Psoas muscle (tissue), 8 donors: ENCODE results near the gene IGFBP6. TPM values are rescaled to one million over a fixed set of nuclear protein-coding genes. Genes with fewer than 3 reads are reported as not detected.

Experiments used
- ATAC-seq, 4 donors: fragments of 200-7000 bp; cut with Tn5 transposase; one replicate each; pipeline ENCODE4 v1.9.1; 2020; ENCODE audit warnings: moderate library complexity in 3 of 4, mild to moderate bottlenecking in 2 of 4
- DNase-seq, 2 donors: peaks; one replicate each; pipeline ENCODE4 v3.0.0-alpha.2; 2020
- H3K27ac ChIP-seq: fragments of 200-600 bp; one replicate; pipeline ENCODE4 v1.8.0; 2022
- H3K27me3 ChIP-seq, 3 donors: fragments of 200-600 bp in 1 of 3; one replicate each; pipeline versions ENCODE4 v1.6.1 to v1.8.0; 2013 to 2022; ENCODE audit warnings: low read length in 2 of 3, mild to moderate bottlenecking in 2 of 3, moderate library complexity in 1 of 3; ENCODE audit not compliant: insufficient read depth in 3 of 3
- H3K36me3 ChIP-seq, 2 donors: fragments of 200-600 bp in 1 of 2; one replicate each; pipeline versions ENCODE4 v1.6.1 to v1.8.0; 2013 to 2022; ENCODE audit warnings: low read depth in 1 of 2, mild to moderate bottlenecking in 1 of 2, moderate library complexity in 1 of 2; ENCODE audit not compliant: insufficient read depth in 1 of 2
- H3K4me1 ChIP-seq: fragments of 200-600 bp; one replicate; pipeline ENCODE4 v1.8.0; 2022
- H3K4me3 ChIP-seq: fragments of 200-600 bp; one replicate; pipeline ENCODE4 v1.8.0; 2022; ENCODE audit warnings: mild to moderate bottlenecking
- H3K9me3 ChIP-seq: fragments of 200-600 bp; one replicate; pipeline ENCODE4 v1.8.0; 2022
- CTCF ChIP-seq: fragments of 200-600 bp; IDR thresholded peaks from one replicate; pipeline ENCODE4 v1.8.0; 2022; ENCODE audit warnings: antibody characterized with exemption
- WGBS, 3 donors: extraction: QIAGEN DNeasy Blood & Tissue Kit; methylation state at CpG; one replicate each; pipeline versions ENCODE4 v1.1.6 to v1.1.7; 2013; 5-methylcytosine and 5-hydroxymethylcytosine counted together
- intact Hi-C, 2 donors: fragments of 100-400 bp; cut with DNase I; formaldehyde crosslinking; loops; one replicate each; pipeline versions ENCODE4 v1.11.0 to v1.14.2; 2022
- long read RNA-seq, 2 donors: library from polyadenylated mRNA; unstranded; transcript quantifications; one replicate each; pipeline ENCODE4 v2.0.0, GENCODE V29; 2021
- polyA plus RNA-seq, 3 donors: library from polyadenylated mRNA; stranded (reverse); fragments of 200-250 nt; gene quantifications; one replicate each; pipeline ENCODE4 v1.2.3, GENCODE V29; 2013
- total RNA-seq, 4 donors: library from RNA; stranded (reverse); fragmentation: NEBNext Ultra II Directional in 2 of 4; extraction: Animal tissue kit (Norgen Biotek cat#: 25700) in 2 of 4; gene quantifications; one replicate each; pipeline versions ENCODE4 v1.2.1 to v1.2.4, GENCODE V29; 2021 to 2023
- donor health status: healthy with polysubstance abuse.
- donor health status: DM: no; HTN: no; CAD: no; lungs with moderate emphysema.
- donor health status: Bipolar disorder and iron deficiency.
- donor health status: healthy.
- donor health status: DM: yes; HTN: yes; CAD: no.
- donor health status: DM: no; HTN: no; CAD: no.
- donor health status: DM: no; HTN: no; CAD: no.
- donor health status: DM: yes; HTN: yes; CAD: no.

Gene IGFBP6
- 10 to 100 TPM in 3 of 4 donors, 1 to 10 TPM in 1; 6.4 to 21.3 (median 18.1) TPM for total RNA-seq
- 10 to 100 TPM; 23.9 to 27.0 (median 25.5) TPM for polyA plus RNA-seq
- long read RNA-seq, donor 1, partial matches to known transcripts = 0 of 4 reads
- long read RNA-seq, donor 1, other reads (novel, unspliced or antisense) = 0 of 4 reads
- long read RNA-seq, donor 2, transcript IGFBP6-201 (4 exons, 1,169 nt) = major isoform, 18 of 18 reads
- long read RNA-seq, donor 2, partial matches to known transcripts = 0 of 18 reads
- long read RNA-seq, donor 2, other reads (novel, unspliced or antisense) = 0 of 18 reads

GRCh38 chr12:53097564-53098353, at the start of gene IGFBP6:
Gene IGFBP6, plus strand, starts transcription at chr12:53097667. Its CDS starts 51 bp downstream, at chr12:53097718.
- Histone ChIP-seq H3K4me3 (peak within 1 kb of the TSS; percentile 72), H3K9me3 (no peaks in the 10 kb centered on the region), H3K27me3 (no peaks in the 10 kb centered on the region), H3K36me3 (no peaks in the 10 kb centered on the region), H3K4me1 (peaks cover 5% of the 10 kb centered on the region), H3K27ac (peak within 1 kb of the TSS; percentile 62)
- ATAC-seq (peak; percentile 43 to 60 (median 52)), DNase-seq (peak; percentile 71 to 82)
- 2 to 8% (median 4%) methylated on average over 30 to 51 of the region's 51 CpGs for WGBS, 3 donors
- no peak for TF ChIP-seq CTCF
- intact Hi-C loops = loop anchor here (2.0 to 5.0 kb wide), 2 partner anchors 31 to 95 kb away; no protein-coding TSS in a partner anchor

- Histone ChIP-seq H3K27me3 (no peaks in the 10 kb centered on the region), H3K36me3 (no peaks in the 10 kb centered on the region), H3K9me3 (no peaks in the 10 kb centered on the region), H3K4me1 (peaks cover 53% of the 10 kb centered on the region), H3K4me3 (peak overlapping the region; percentile 86), H3K27ac (peak overlapping the region; percentile 97)
- ATAC-seq (peak; percentile 54 to 63 (median 58)), DNase-seq (peak; percentile 83 to 93)
- intact Hi-C loops = loop anchor here in 1 of 2 donors (5.0 kb wide), 1 partner anchor 41 kb away; the partner anchor contains the start of gene EIF4B
- WGBS, 3 donors = 4 to 10% (median 7%) methylated on average over 9 to 10 of the region's 10 CpGs
- peak; percentile 27 for TF ChIP-seq CTCF
Observed at GRCh38 chr12:53048033-53048779, 49.3 kb upstream of the IGFBP6 start.

- no peak for TF ChIP-seq CTCF
- peak; percentile 81 to 87 for DNase-seq
- no peaks in the 10 kb centered on the region for H3K27me3 ChIP-seq
- peaks cover 0 to 3% of the 10 kb centered on the region in 2 donors for H3K36me3 ChIP-seq
- WGBS, 3 donors = 9 to 11% (median 10%) methylated on average over 6 of the region's 6 CpGs
- intact Hi-C loops = loop anchor here in 1 of 2 donors (5.0 kb wide), 1 partner anchor 42 kb away; the partner anchor contains the start of gene EIF4B
- no peaks in the 10 kb centered on the region for H3K9me3 ChIP-seq
- H3K4me3 ChIP-seq = peak overlapping the region; percentile 86
- H3K4me1 ChIP-seq = peaks cover 60% of the 10 kb centered on the region
- no peak for ATAC-seq
- H3K27ac ChIP-seq = peak overlapping the region; percentile 97
Observed at GRCh38 chr12:53048780-53049401, 48.6 kb upstream of the IGFBP6 start.
